ENCODE measurements around the gene NFKBIA. TPM values are rescaled to one million over a fixed set of nuclear protein-coding genes. Genes with fewer than 3 reads are reported as not detected.

NFKBIA gene
- polyA plus RNA-seq, 1 donor (not counting 4 experiments of a cell fraction or from before 2014, with no cell fraction given), result 123 TPM

DNA sequence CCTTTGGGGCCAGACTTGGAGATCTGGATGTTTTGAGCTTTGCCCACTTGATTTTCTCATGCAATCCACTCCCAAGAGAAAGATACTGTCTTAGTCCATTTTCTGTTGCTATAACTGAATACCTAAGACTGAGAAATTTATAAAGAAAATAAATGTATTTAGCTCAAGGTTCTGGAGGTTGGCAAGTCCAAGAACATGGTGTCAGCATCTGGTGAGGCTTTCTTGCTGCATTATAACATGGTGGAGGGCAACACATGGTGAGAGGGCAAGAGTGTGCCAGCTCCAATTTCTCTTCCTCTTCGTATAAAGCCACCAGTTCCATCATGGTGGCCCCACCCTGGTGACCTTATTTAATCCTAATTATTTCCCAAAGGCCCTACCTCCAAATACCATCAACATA lies 39.6 kb upstream of the NFKBIA start:
- Histone ChIP-seq H3K27ac (ENCODE audit: control insufficient read depth, insufficient read depth, low read length) (no peak overlapping the region), H3K27me3 (ENCODE audit: control insufficient read depth, extremely low read depth, insufficient read depth, low read length) (no peaks in the 10 kb centered on the region), H4K20me1 (ENCODE audit: control insufficient read depth, extremely low read depth, insufficient read depth, low read length) (no peaks in the 10 kb centered on the region), H3K9me3 (ENCODE audit: control insufficient read depth, low read depth, low read length) (no peaks in the 10 kb centered on the region), H3K4me2 (ENCODE audit: control insufficient read depth, extremely low read depth, insufficient read depth, low read depth, low read length) (no peak overlapping the region), H2AFZ (ENCODE audit: control insufficient read depth, low read length) (no peak overlapping the region), H3K9ac (ENCODE audit: control insufficient read depth, extremely low read depth, insufficient read depth, low read length) (no peak overlapping the region), H3K4me1 (ENCODE audit: control insufficient read depth, extremely low read depth, insufficient read depth, low read length) (no peaks in the 10 kb centered on the region), H3K36me3 (ENCODE audit: control insufficient read depth in 2 of 2, extremely low read depth in 1 of 2, insufficient read depth in 2 of 2, low read length in 2 of 2) (no peaks in the 10 kb centered on the region), H3K4me3 (ENCODE audit: control insufficient read depth in 2 of 3, extremely low read depth in 1 of 3, insufficient read depth in 2 of 3, low read depth in 1 of 3, low read length in 3 of 3) (no peak overlapping the region), H3K9me1 (ENCODE audit: control insufficient read depth, extremely low read depth, insufficient read depth, low read length) (no peaks in the 10 kb centered on the region), H3K79me2 (ENCODE audit: control insufficient read depth, insufficient read depth, low read length) (no peaks in the 10 kb centered on the region)
- FAIRE-seq, result no peak
- dilution Hi-C loops (cut with MboI; ENCODE audit: extremely low pct_ligation_motif_present, low sequenced_read_pairs), result no loop called here
- no peak for TF ChIP-seq EZH2 (IDR thresholded peaks at IDR 0.05; ENCODE audit: low read length)
- TF ChIP-seq, protein P1, sequence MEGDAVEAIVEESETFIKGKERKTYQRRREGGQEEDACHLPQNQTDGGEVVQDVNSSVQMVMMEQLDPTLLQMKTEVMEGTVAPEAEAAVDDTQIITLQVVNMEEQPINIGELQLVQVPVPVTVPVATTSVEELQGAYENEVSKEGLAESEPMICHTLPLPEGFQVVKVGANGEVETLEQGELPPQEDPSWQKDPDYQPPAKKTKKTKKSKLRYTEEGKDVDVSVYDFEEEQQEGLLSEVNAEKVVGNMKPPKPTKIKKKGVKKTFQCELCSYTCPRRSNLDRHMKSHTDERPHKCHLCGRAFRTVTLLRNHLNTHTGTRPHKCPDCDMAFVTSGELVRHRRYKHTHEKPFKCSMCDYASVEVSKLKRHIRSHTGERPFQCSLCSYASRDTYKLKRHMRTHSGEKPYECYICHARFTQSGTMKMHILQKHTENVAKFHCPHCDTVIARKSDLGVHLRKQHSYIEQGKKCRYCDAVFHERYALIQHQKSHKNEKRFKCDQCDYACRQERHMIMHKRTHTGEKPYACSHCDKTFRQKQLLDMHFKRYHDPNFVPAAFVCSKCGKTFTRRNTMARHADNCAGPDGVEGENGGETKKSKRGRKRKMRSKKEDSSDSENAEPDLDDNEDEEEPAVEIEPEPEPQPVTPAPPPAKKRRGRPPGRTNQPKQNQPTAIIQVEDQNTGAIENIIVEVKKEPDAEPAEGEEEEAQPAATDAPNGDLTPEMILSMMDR (optimal IDR thresholded peaks at IDR 0.05 in 1 of 3, IDR thresholded peaks at IDR 0.05 in 1 of 3, conservative IDR thresholded peaks at IDR 0.05 in 1 of 3; ENCODE audit: extremely low read depth in 1 of 3, insufficient read depth in 2 of 3, low read length in 3 of 3), result no peak
- no peak for DNase-seq (ENCODE audit: low read depth, low spot score)

DNA sequence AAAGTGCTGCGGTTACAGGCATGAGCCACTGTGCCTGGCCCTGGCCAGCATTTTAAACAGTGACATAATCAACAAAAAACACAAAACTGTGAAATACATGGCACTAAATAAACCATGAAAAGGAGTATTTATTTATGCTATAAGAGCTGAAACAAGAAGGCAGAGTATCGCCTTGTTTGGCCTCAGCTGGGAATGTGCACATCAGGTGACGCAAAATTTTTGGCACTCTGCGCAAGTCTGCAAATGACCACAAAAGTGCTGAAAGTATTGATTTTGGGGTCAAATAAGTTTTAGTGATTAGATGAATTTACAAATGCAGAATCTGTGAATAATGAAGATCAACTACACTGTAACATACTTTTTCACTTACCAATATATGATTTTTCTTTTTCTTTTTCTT lies 36.6 kb upstream of the NFKBIA start:
- no peak overlapping the region for H3K4me3 ChIP-seq (ENCODE audit: control insufficient read depth in 2 of 3, extremely low read depth in 1 of 3, insufficient read depth in 2 of 3, low read depth in 1 of 3, low read length in 3 of 3)
- H3K27me3 ChIP-seq (ENCODE audit: control insufficient read depth, extremely low read depth, insufficient read depth, low read length), result no peaks in the 10 kb centered on the region
- dilution Hi-C loops (cut with MboI; ENCODE audit: extremely low pct_ligation_motif_present, low sequenced_read_pairs), result no loop called here
- no peaks in the 10 kb centered on the region for H3K79me2 ChIP-seq (ENCODE audit: control insufficient read depth, insufficient read depth, low read length)
- H3K4me1 ChIP-seq (ENCODE audit: control insufficient read depth, extremely low read depth, insufficient read depth, low read length), result no peaks in the 10 kb centered on the region
- H3K9ac ChIP-seq (ENCODE audit: control insufficient read depth, extremely low read depth, insufficient read depth, low read length), result no peak overlapping the region
- H3K36me3 ChIP-seq (ENCODE audit: control insufficient read depth in 2 of 2, extremely low read depth in 1 of 2, insufficient read depth in 2 of 2, low read length in 2 of 2), result no peaks in the 10 kb centered on the region
- no peak overlapping the region for H2AFZ ChIP-seq (ENCODE audit: control insufficient read depth, low read length)
- no peak overlapping the region for H3K4me2 ChIP-seq (ENCODE audit: control insufficient read depth, extremely low read depth, insufficient read depth, low read depth, low read length)
- H3K9me1 ChIP-seq (ENCODE audit: control insufficient read depth, extremely low read depth, insufficient read depth, low read length), result no peaks in the 10 kb centered on the region
- H3K27ac ChIP-seq (ENCODE audit: control insufficient read depth, insufficient read depth, low read length), result no peak overlapping the region
- no peaks in the 10 kb centered on the region for H3K9me3 ChIP-seq (ENCODE audit: control insufficient read depth, low read depth, low read length)
- DNase-seq (ENCODE audit: low read depth, low spot score) (no peak), FAIRE-seq (no peak)
- H4K20me1 ChIP-seq (ENCODE audit: control insufficient read depth, extremely low read depth, insufficient read depth, low read length), result no peaks in the 10 kb centered on the region
- no peak for TF ChIP-seq EZH2 (IDR thresholded peaks at IDR 0.05; ENCODE audit: low read length)
- TF ChIP-seq, protein P1 (optimal IDR thresholded peaks at IDR 0.05 in 1 of 3, IDR thresholded peaks at IDR 0.05 in 1 of 3, conservative IDR thresholded peaks at IDR 0.05 in 1 of 3; ENCODE audit: extremely low read depth in 1 of 3, insufficient read depth in 2 of 3, low read length in 3 of 3), result no peak

Measured in keratinocyte (primary cell).